Endothelial cell (in vitro differentiated cells): ENCODE measurements around the gene MRPS26. TPM values are rescaled to one million over a fixed set of nuclear protein-coding genes. Genes with fewer than 3 reads are reported as not detected.

Experiments
- DNase-seq: peaks from one replicate; pipeline ENCODE4 v3.0.0; 2021; ENCODE audit warnings: low spot score
- H3K27ac Mint-ChIP-seq: one replicate; pipeline ENCODE4 v1.8.0; 2021; ENCODE audit warnings: mixed read lengths, inconsistent platforms; ENCODE audit not compliant: unreplicated experiment
- H3K27me3 Mint-ChIP-seq: one replicate; pipeline ENCODE4 v1.8.0; 2021; ENCODE audit warnings: mild to moderate bottlenecking, moderate library complexity, mixed read lengths, inconsistent platforms; ENCODE audit not compliant: unreplicated experiment
- H3K36me3 Mint-ChIP-seq: one replicate; pipeline ENCODE4 v1.8.0; 2021; ENCODE audit warnings: mild to moderate bottlenecking, low read depth, mixed read lengths, inconsistent platforms; ENCODE audit not compliant: unreplicated experiment
- H3K4me1 Mint-ChIP-seq: one replicate; pipeline ENCODE4 v1.8.0; 2021; ENCODE audit warnings: mild to moderate bottlenecking, mixed read lengths, inconsistent platforms; ENCODE audit not compliant: unreplicated experiment
- H3K4me3 Mint-ChIP-seq: one replicate; pipeline ENCODE4 v1.8.0; 2021; ENCODE audit warnings: mild to moderate bottlenecking, mixed read lengths, inconsistent platforms; ENCODE audit not compliant: unreplicated experiment
- H3K9me3 Mint-ChIP-seq: one replicate; pipeline ENCODE4 v1.8.0; 2021; ENCODE audit warnings: mixed read lengths, inconsistent platforms; ENCODE audit not compliant: unreplicated experiment
- CTCF ChIP-seq: fragments of 200-600 bp; sonication (generic); IDR thresholded peaks from one replicate; pipeline ENCODE4 v1.5.0; 2021; ENCODE audit warnings: antibody characterized with exemption; ENCODE audit not compliant: unreplicated experiment
- total RNA-seq: library from RNA; stranded (reverse); fragmentation: NEBNext Ultra II Directional; extraction: Animal tissue kit (Norgen Biotek cat#: 25700); gene quantifications from one replicate; pipeline ENCODE4 v1.2.1, GENCODE V29; 2021; ENCODE audit not compliant: unreplicated experiment

The MRPS26 gene
- total RNA-seq, 1 donor from 2014 or later, result 28.9 TPM

- peaks cover 33% of the 10 kb centered on the region for H3K36me3 Mint-ChIP-seq
- H3K27me3 Mint-ChIP-seq, result peaks cover 4% of the 10 kb centered on the region
- no peak for DNase-seq
- no peak for TF ChIP-seq CTCF
- H3K4me1 Mint-ChIP-seq, result no peaks in the 10 kb centered on the region
- H3K4me3 Mint-ChIP-seq, result no peak overlapping the region
- H3K9me3 Mint-ChIP-seq, result no peaks in the 10 kb centered on the region
- no peak overlapping the region for H3K27ac Mint-ChIP-seq
Observed at GRCh38 chr20:3032624-3033023, 13.2 kb upstream of the MRPS26 start.

GRCh38 chr20:3037654-3038053, 8.2 kb upstream of the MRPS26 start:
- no peak for TF ChIP-seq CTCF
- Mint-ChIP-seq H3K27ac (no peak overlapping the region), H3K27me3 (peaks cover 9% of the 10 kb centered on the region), H3K9me3 (no peaks in the 10 kb centered on the region), H3K36me3 (peaks cover 38% of the 10 kb centered on the region), H3K4me3 (no peak overlapping the region), H3K4me1 (peaks cover 15% of the 10 kb centered on the region)
- DNase-seq, result no peak

GRCh38 chr20:3038454-3038853, 7.4 kb upstream of the MRPS26 start:
- TF ChIP-seq CTCF, result no peak

GRCh38 chr20:3039426-3039825, 6.4 kb upstream of the MRPS26 start:
- H3K36me3 Mint-ChIP-seq, result peaks cover 38% of the 10 kb centered on the region
- H3K9me3 Mint-ChIP-seq, result no peaks in the 10 kb centered on the region
- H3K4me3 Mint-ChIP-seq, result no peak overlapping the region
- peaks cover 9% of the 10 kb centered on the region for H3K27me3 Mint-ChIP-seq
- no peak for TF ChIP-seq CTCF
- no peak for DNase-seq
- H3K4me1 Mint-ChIP-seq, result peaks cover 15% of the 10 kb centered on the region
- peak overlapping the region; percentile 45 for H3K27ac Mint-ChIP-seq

More at GRCh38 chr20:3038454-3038853, 7.4 kb upstream of the MRPS26 start:
- no peaks in the 10 kb centered on the region for H3K9me3 Mint-ChIP-seq
- H3K36me3 Mint-ChIP-seq, result peaks cover 38% of the 10 kb centered on the region
- DNase-seq, result no peak
- H3K4me1 Mint-ChIP-seq, result peaks cover 15% of the 10 kb centered on the region
- H3K27me3 Mint-ChIP-seq, result peaks cover 9% of the 10 kb centered on the region
- no peak overlapping the region for H3K4me3 Mint-ChIP-seq
- H3K27ac Mint-ChIP-seq, result no peak overlapping the region

GRCh38 chr20:3040086-3040485, 5.8 kb upstream of the MRPS26 start:
- no peaks in the 10 kb centered on the region for H3K9me3 Mint-ChIP-seq
- H3K27ac Mint-ChIP-seq, result peak overlapping the region; percentile 45
- H3K4me1 Mint-ChIP-seq, result peaks cover 17% of the 10 kb centered on the region
- no peak for TF ChIP-seq CTCF
- H3K4me3 Mint-ChIP-seq, result no peak overlapping the region
- no peak for DNase-seq
- H3K36me3 Mint-ChIP-seq, result peaks cover 32% of the 10 kb centered on the region
- H3K27me3 Mint-ChIP-seq, result peaks cover 12% of the 10 kb centered on the region
